IMR-90 (cell line): Measurements from ENCODE around the gene RPS3A. TPM values are rescaled to one million over a fixed set of nuclear protein-coding genes. Genes with fewer than 3 reads are reported as not detected.
"Not testable (repeated sequence)": the region's sequence is repeated elsewhere in the genome, so short reads cannot be mapped to it uniquely, and the experiment has no call there.

ENCODE experiments used
- ATAC-seq: fragments of 200-7000 bp; cut with Tn5 transposase; 2 replicates; pipeline ENCODE4 v1.9.1; 2020; ENCODE audit warnings: low read depth, mild to moderate bottlenecking, moderate library complexity
- BruUV-seq: library from RNA; stranded (reverse); fragments of 400-500 nt; replicated peaks from 2 replicates; lab custom pipeline; 2021; lab: Mats Ljungman, UMichigan
- CTCF ChIA-PET: fragments of 300-600 bp; formaldehyde crosslinking; extraction: SDS; loops from one replicate; lab custom pipeline; 2021; ENCODE audit warnings: antibody characterized with exemption; lab: Yijun Ruan, JAX
- POLR2A ChIA-PET: fragments of 300-600 bp; sonication (Branson Sonifier 250); formaldehyde crosslinking; loops from one replicate; lab custom pipeline; 2022; ENCODE audit warnings: antibody characterized with exemption; ENCODE audit not compliant: unreplicated experiment; lab: Charles Lee
- DNase-seq: peaks from one replicate; pipeline ENCODE4 v3.0.0; 2013
- H2AFZ ChIP-seq: replicated peaks from 2 replicates; pipeline ENCODE3; 2013; ENCODE audit warnings: low read length, mild to moderate bottlenecking; ENCODE audit not compliant: poor library complexity
- H2AK5ac ChIP-seq: 2 replicates; pipeline ENCODE4 v1.6.1; 2013; ENCODE audit warnings: low read depth, low read length, inconsistent platforms
- H2AK9ac ChIP-seq: replicated peaks from 2 replicates; pipeline ENCODE3; 2013; ENCODE audit warnings: mild to moderate bottlenecking, low read depth, low read length, moderate library complexity; ENCODE audit not compliant: poor library complexity
- H2BK120ac ChIP-seq: 2 replicates; pipeline ENCODE4 v1.6.1; 2013; ENCODE audit warnings: low read depth, low read length, inconsistent platforms
- H2BK15ac ChIP-seq: 3 replicates; pipeline ENCODE4 v1.6.1; 2013; ENCODE audit warnings: low read depth, low read length, inconsistent platforms
- H2BK20ac ChIP-seq: 2 replicates; pipeline ENCODE4 v1.6.1; 2013; ENCODE audit warnings: low read depth, mild to moderate bottlenecking, inconsistent platforms, low read length, moderate library complexity
- H2BK5ac ChIP-seq: 2 replicates; pipeline ENCODE4 v1.6.1; 2013; ENCODE audit warnings: mild to moderate bottlenecking, low read depth, low read length, inconsistent platforms; ENCODE audit not compliant: poor library complexity, severe bottlenecking
- H3K14ac ChIP-seq: replicated peaks from 2 replicates; pipeline ENCODE4 v1.6.1; 2013; ENCODE audit warnings: low read depth, low read length, inconsistent platforms
- H3K18ac ChIP-seq: 2 replicates; pipeline ENCODE4 v1.6.1; 2013; ENCODE audit warnings: low read depth, low read length, control low read depth
- H3K23ac ChIP-seq: 2 replicates; pipeline ENCODE4 v1.6.1; 2013; ENCODE audit warnings: low read depth, low read length, inconsistent platforms
- H3K27ac ChIP-seq: 2 replicates; pipeline ENCODE4 v1.5.1; 2013; ENCODE audit warnings: mild to moderate bottlenecking, control low read depth, low read length; ENCODE audit not compliant: insufficient read depth
- H3K27me3 ChIP-seq: 2 replicates; pipeline ENCODE4 v1.6.1; 2013; ENCODE audit warnings: low read length; ENCODE audit not compliant: control insufficient read depth, insufficient read depth
- H3K36me3 ChIP-seq: 2 replicates; pipeline ENCODE4 v1.6.1; 2013; ENCODE audit warnings: low read length, mixed read lengths; ENCODE audit not compliant: control insufficient read depth, insufficient read depth
- H3K4ac ChIP-seq: 2 replicates; pipeline ENCODE4 v1.6.1; 2013; ENCODE audit warnings: low read depth, low read length, inconsistent platforms
- H3K4me1 ChIP-seq: 2 replicates; pipeline ENCODE4 v1.6.1; 2013; ENCODE audit warnings: low read length, mixed read lengths; ENCODE audit not compliant: control insufficient read depth, insufficient read depth
- H3K4me2 ChIP-seq: 2 replicates; pipeline ENCODE4 v1.6.1; 2013; ENCODE audit warnings: low read depth, mild to moderate bottlenecking, control low read depth, low read length, moderate library complexity
- H3K4me3 ChIP-seq: 2 replicates; pipeline ENCODE4 v1.5.1; 2013; ENCODE audit warnings: low read depth, mild to moderate bottlenecking, control low read depth, low read length, moderate library complexity; ENCODE audit not compliant: insufficient read depth
- H3K56ac ChIP-seq: 2 replicates; pipeline ENCODE4 v1.6.1; 2013; ENCODE audit warnings: low read length, inconsistent platforms; ENCODE audit not compliant: insufficient read depth; ENCODE audit errors: extremely low read depth
- H3K79me1 ChIP-seq, 2 experiments: 2 replicates each; pipeline ENCODE4 v1.6.1; 2013; ENCODE audit warnings: low read length in 2 of 2, inconsistent platforms in 1 of 2, low read depth in 1 of 2
- H3K9ac ChIP-seq: 2 replicates; pipeline ENCODE4 v1.6.1; 2013; ENCODE audit warnings: low read depth, low read length, control low read depth
- H3K9me1 ChIP-seq: 2 replicates; pipeline ENCODE4 v1.6.1; 2013; ENCODE audit warnings: low read length, inconsistent platforms; ENCODE audit not compliant: insufficient read depth
- H3K9me3 ChIP-seq: 2 replicates; pipeline ENCODE4 v1.6.1; 2013; ENCODE audit warnings: low read length; ENCODE audit not compliant: control insufficient read depth, insufficient read depth
- H4K20me1 ChIP-seq: 2 replicates; pipeline ENCODE4 v1.6.1; 2013; ENCODE audit warnings: low read length, inconsistent platforms; ENCODE audit not compliant: insufficient read depth
- H4K5ac ChIP-seq: 2 replicates; pipeline ENCODE4 v1.6.1; 2013; ENCODE audit warnings: mild to moderate bottlenecking, low read depth, low read length, control low read depth
- H4K8ac ChIP-seq, 2 experiments: 2 replicates each; pipeline ENCODE4 v1.6.1; 2013; ENCODE audit warnings: low read depth in 2 of 2, low read length in 2 of 2, control low read depth in 1 of 2, inconsistent platforms in 1 of 2
- H4K91ac ChIP-seq: 2 replicates; pipeline ENCODE4 v1.6.1; 2013; ENCODE audit warnings: low read depth, low read length, inconsistent platforms; ENCODE audit not compliant: insufficient read depth
- WGBS, 2 experiments: methylation state at CpG; one replicate each; pipeline versions ENCODE4 v1.1.5 to v1.1.7; 2013; ENCODE audit warnings: missing lambda C conversion rate in 2 of 2; ENCODE audit not compliant: insufficient read length in 1 of 2; ENCODE audit errors: extremely low coverage in 2 of 2; 5-methylcytosine and 5-hydroxymethylcytosine counted together
- dilution Hi-C: fragments of 300-500 bp; cut with HindIII; formaldehyde crosslinking; loops from one replicate; pipeline ENCODE4 v1.14.3; 2018; ENCODE audit warnings: low sequenced_read_pairs; ENCODE audit not compliant: unreplicated experiment
- in situ Hi-C: fragments of 300-500 bp; cut with MboI; formaldehyde crosslinking; loops from 3 replicates; pipeline ENCODE4 v1.14.3; 2019; ENCODE audit warnings: low sequenced_read_pairs, inconsistent platforms, mixed read lengths
- intact Hi-C: fragments of 100-400 bp; cut with micrococcal nuclease; formaldehyde crosslinking; loops from 2 replicates; pipeline ENCODE4 v1.10.0; 2022
- polyA plus RNA-seq, 3 experiments: library from polyadenylated mRNA; depleted of rRNA; stranded (reverse); fragments of >200 nt; gene quantifications; 2 replicates each; pipeline ENCODE4 v1.2.3, GENCODE V29; 2012; ENCODE audit warnings: low replicate concordance in 1 of 3
- total RNA-seq: library from RNA; depleted of rRNA; stranded (reverse); fragments of >200 nt; gene quantifications from 2 replicates; pipeline ENCODE4 v1.2.3, GENCODE V29; 2012

Gene RPS3A
- total and polyA plus RNA-seq, 2 of the 4 experiments (the other 2 are of a cell fraction), result 1,618 to 1,729 TPM

DNA sequence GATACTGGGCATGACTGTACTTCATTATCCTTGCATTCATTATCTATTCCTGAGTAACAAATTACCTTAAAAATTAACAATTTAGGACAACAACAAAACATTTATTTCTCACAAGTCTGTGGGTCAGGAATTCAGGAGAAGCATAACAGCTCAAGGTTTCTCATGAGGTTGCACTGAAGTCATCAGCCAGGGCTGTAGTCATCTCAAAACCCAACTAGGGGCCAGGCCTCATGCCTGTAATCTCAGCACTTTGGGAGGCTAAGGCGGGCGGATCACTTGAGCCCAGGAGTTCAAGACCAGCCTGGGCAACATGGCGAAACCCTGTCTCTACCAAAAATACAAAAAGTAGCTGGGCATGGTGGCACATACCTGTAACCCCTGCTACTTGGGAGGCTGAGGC lies 36.3 kb upstream of the RPS3A start:
- H3K36me3 ChIP-seq, H3K27ac ChIP-seq, H3K4me1 ChIP-seq, H3K18ac ChIP-seq, ATAC-seq, H4K8ac ChIP-seq, H3K79me1 ChIP-seq, H3K56ac ChIP-seq, H4K91ac ChIP-seq, H4K20me1 ChIP-seq, H3K4me3 ChIP-seq, H3K9ac ChIP-seq, dilution Hi-C loops, H3K27me3 ChIP-seq, intact Hi-C loops, H3K4ac ChIP-seq, BruUV-seq, DNase-seq, H3K4me2 ChIP-seq, H2BK15ac ChIP-seq, H2AFZ ChIP-seq, H3K9me3 ChIP-seq, H3K9me1 ChIP-seq, H3K14ac ChIP-seq, H2BK20ac ChIP-seq, H2AK5ac ChIP-seq, H2BK5ac ChIP-seq, in situ Hi-C loops, H2AK9ac ChIP-seq, H2BK120ac ChIP-seq, POLR2A ChIA-PET, H4K5ac ChIP-seq, H3K23ac ChIP-seq, CTCF ChIA-PET: not testable (repeated sequence)
- WGBS, 2 experiments, result no CpG with 5 or more reads among the region's 3 CpGs
